Skeletal muscle tissue (tissue), 4 donors: ENCODE data around the gene DHX35. TPM values are rescaled to one million over a fixed set of nuclear protein-coding genes. Genes with fewer than 3 reads are reported as not detected.
A peak's percentile ranks its signal among the peaks of the same experiment; 100 is the strongest.

Experiments used
- H3K27ac ChIP-seq: one replicate; pipeline ENCODE4 v1.7.0; 2013; ENCODE audit warnings: mild to moderate bottlenecking, low read depth, low read length, inconsistent platforms
- H3K27me3 ChIP-seq, 3 donors: one replicate each; pipeline ENCODE4 v1.7.0; 2013; ENCODE audit warnings: low read length in 3 of 3; ENCODE audit not compliant: control insufficient read depth in 3 of 3, insufficient read depth in 3 of 3
- H3K36me3 ChIP-seq, 3 donors: one replicate each; pipeline ENCODE4 v1.7.0; 2013; ENCODE audit warnings: low read length in 3 of 3; ENCODE audit not compliant: control insufficient read depth in 3 of 3, insufficient read depth in 3 of 3
- H3K4me1 ChIP-seq, 3 donors: one replicate each; pipeline ENCODE4 v1.7.0; 2013; ENCODE audit warnings: low read length in 3 of 3, mild to moderate bottlenecking in 3 of 3; ENCODE audit not compliant: control insufficient read depth in 3 of 3, insufficient read depth in 3 of 3
- H3K4me3 ChIP-seq, 3 donors: one replicate each; pipeline ENCODE4 v1.7.0; 2013; ENCODE audit warnings: low read length in 3 of 3
- H3K9ac ChIP-seq, 3 donors: one replicate each; pipeline ENCODE4 v1.7.0; 2013; ENCODE audit warnings: low read length in 3 of 3, mild to moderate bottlenecking in 3 of 3, moderate library complexity in 2 of 3, low read depth in 1 of 3
- H3K9me3 ChIP-seq, 3 donors: one replicate each; pipeline ENCODE4 v1.7.0; 2013; ENCODE audit warnings: low read length in 3 of 3; ENCODE audit not compliant: control insufficient read depth in 3 of 3
- total RNA-seq: library from RNA; depleted of rRNA; stranded (reverse); fragments of >200 nt; gene quantifications from one replicate; pipeline ENCODE4 v1.2.3, GENCODE V29; 2014
- donor health status: Osteomylitis.

The DHX35 gene
- total RNA-seq, 1 donor from 2014 or later, result 8.4 TPM

- H3K4me1 ChIP-seq, result peaks cover 8 to 15% (median 9%) of the 10 kb centered on the region in 3 donors
- peak overlapping the region in 2 of 3 donors; percentile 38 to 68 for H3K9ac ChIP-seq
- peak overlapping the region; percentile 19 to 73 (median 69) for H3K4me3 ChIP-seq
- no peak overlapping the region for H3K27ac ChIP-seq
- no peaks in the 10 kb centered on the region for H3K9me3 ChIP-seq
- H3K36me3 ChIP-seq, result no peaks in the 10 kb centered on the region
- H3K27me3 ChIP-seq, result peaks cover 0 to 16% (median 15%) of the 10 kb centered on the region in 3 donors
These were observed 35.1 kb upstream of the DHX35 start for GRCh38 chr20:38926934-38927616.

- no peak overlapping the region for H3K27ac ChIP-seq
- no peak overlapping the region for H3K4me3 ChIP-seq
These were observed 34.1 kb upstream of the DHX35 start for GRCh38 chr20:38927902-38928578.

GRCh38 chr20:38930242-38930569, 31.9 kb upstream of the DHX35 start:
- no peaks in the 10 kb centered on the region for H3K9me3 ChIP-seq
- H3K27me3 ChIP-seq, result peaks cover 0 to 16% (median 15%) of the 10 kb centered on the region in 3 donors
- H3K27ac ChIP-seq, result no peak overlapping the region
- H3K4me3 ChIP-seq, result no peak overlapping the region
- no peaks in the 10 kb centered on the region for H3K36me3 ChIP-seq
- H3K4me1 ChIP-seq, result peaks cover 8 to 15% (median 9%) of the 10 kb centered on the region in 3 donors
- H3K9ac ChIP-seq, result no peak overlapping the region

More at GRCh38 chr20:38927902-38928578, 34.1 kb upstream of the DHX35 start:
- peaks cover 0 to 16% (median 15%) of the 10 kb centered on the region in 3 donors for H3K27me3 ChIP-seq
- peaks cover 8 to 15% (median 9%) of the 10 kb centered on the region in 3 donors for H3K4me1 ChIP-seq
- no peaks in the 10 kb centered on the region for H3K36me3 ChIP-seq
- no peaks in the 10 kb centered on the region for H3K9me3 ChIP-seq
- H3K9ac ChIP-seq, result no peak overlapping the region

- H3K4me1 ChIP-seq, result peaks cover 3 to 4% (median 3%) of the 10 kb centered on the region in 3 donors
- no peak overlapping the region for H3K27ac ChIP-seq
- no peak overlapping the region for H3K9ac ChIP-seq
- no peaks in the 10 kb centered on the region for H3K9me3 ChIP-seq
- H3K36me3 ChIP-seq, result no peaks in the 10 kb centered on the region
- peaks cover 0 to 14% (median 13%) of the 10 kb centered on the region in 3 donors for H3K27me3 ChIP-seq
- no peak overlapping the region for H3K4me3 ChIP-seq
These were observed 30.2 kb upstream of the DHX35 start for GRCh38 chr20:38931984-38932383.

- peaks cover 0 to 11% (median 10%) of the 10 kb centered on the region in 3 donors for H3K27me3 ChIP-seq
- H3K4me1 ChIP-seq, result no peaks in the 10 kb centered on the region
- no peak overlapping the region for H3K4me3 ChIP-seq
- no peak overlapping the region for H3K27ac ChIP-seq
- H3K9ac ChIP-seq, result no peak overlapping the region
- H3K36me3 ChIP-seq, result no peaks in the 10 kb centered on the region
- no peaks in the 10 kb centered on the region for H3K9me3 ChIP-seq
These were observed 29.6 kb upstream of the DHX35 start for GRCh38 chr20:38932457-38933120.

GRCh38 chr20:38934530-38934929, 27.6 kb upstream of the DHX35 start:
- Histone ChIP-seq H3K36me3 (no peaks in the 10 kb centered on the region), H3K9me3 (no peaks in the 10 kb centered on the region), H3K4me1 (no peaks in the 10 kb centered on the region), H3K27ac (no peak overlapping the region), H3K9ac (no peak overlapping the region), H3K4me3 (no peak overlapping the region), H3K27me3 (no peaks in the 10 kb centered on the region)

- Histone ChIP-seq H3K9ac (no peak overlapping the region), H3K27ac (no peak overlapping the region)
These were observed 26.9 kb upstream of the DHX35 start for GRCh38 chr20:38935285-38935684.

GRCh38 chr20:38935967-38936407, 26.2 kb upstream of the DHX35 start:
- Histone ChIP-seq H3K9ac (no peak overlapping the region), H3K4me1 (no peaks in the 10 kb centered on the region), H3K4me3 (no peak overlapping the region), H3K9me3 (no peaks in the 10 kb centered on the region), H3K36me3 (no peaks in the 10 kb centered on the region), H3K27me3 (no peaks in the 10 kb centered on the region), H3K27ac (no peak overlapping the region)

More at GRCh38 chr20:38935285-38935684, 26.9 kb upstream of the DHX35 start:
- Histone ChIP-seq H3K4me3 (no peak overlapping the region), H3K9me3 (no peaks in the 10 kb centered on the region), H3K36me3 (no peaks in the 10 kb centered on the region), H3K27me3 (no peaks in the 10 kb centered on the region), H3K4me1 (no peaks in the 10 kb centered on the region)

- Histone ChIP-seq H3K4me3 (no peak overlapping the region), H3K9me3 (no peaks in the 10 kb centered on the region), H3K27me3 (no peaks in the 10 kb centered on the region), H3K27ac (no peak overlapping the region), H3K9ac (no peak overlapping the region), H3K4me1 (no peaks in the 10 kb centered on the region), H3K36me3 (no peaks in the 10 kb centered on the region)
These were observed 25.1 kb upstream of the DHX35 start for GRCh38 chr20:38937000-38937399.

- Histone ChIP-seq H3K4me3 (no peak overlapping the region), H3K36me3 (no peaks in the 10 kb centered on the region), H3K9ac (no peak overlapping the region), H3K27ac (no peak overlapping the region), H3K4me1 (no peaks in the 10 kb centered on the region), H3K27me3 (no peaks in the 10 kb centered on the region), H3K9me3 (no peaks in the 10 kb centered on the region)
These were observed 24.1 kb upstream of the DHX35 start for GRCh38 chr20:38937978-38938473.
